Brain microvascular endothelial cell (primary cell): ENCODE data around the gene CD34.

ENCODE experiments used
- DNase-seq: peaks from one replicate; pipeline ENCODE4 v3.0.0-alpha.2; 2020
- H3K27ac ChIP-seq: fragments of 250-450 bp; sonication (Bioruptor Pico); 2 replicates; pipeline ENCODE4 v1.5.1; 2020; ENCODE audit warnings: mild to moderate bottlenecking, moderate library complexity
- H3K27me3 ChIP-seq: fragments of 250-450 bp; sonication (Bioruptor Pico); replicated peaks from 2 replicates; pipeline ENCODE4 v1.5.1; 2020; ENCODE audit warnings: mild to moderate bottlenecking
- H3K36me3 ChIP-seq: fragments of 250-450 bp; sonication (Bioruptor Pico); replicated peaks from 2 replicates; pipeline ENCODE4 v1.5.1; 2020; ENCODE audit warnings: mild to moderate bottlenecking
- H3K4me3 ChIP-seq: 2 replicates; pipeline ENCODE4 v1.5.1; 2011; ENCODE audit warnings: low read depth, mild to moderate bottlenecking, control low read depth, low read length, moderate library complexity
- in situ Hi-C: cut with HindIII; loops from 2 replicates; pipeline ENCODE4 v1.10.0; 2017; ENCODE audit warnings: low sequenced_read_pairs, low pct_ligation_motif_present
- TF ChIP-seq, protein P1 (sequence below): IDR thresholded peaks from 2 replicates; pipeline ENCODE4 v1.5.1; 2011; ENCODE audit warnings: low read depth, mild to moderate bottlenecking, moderate library complexity, low read length, control low read depth, inconsistent platforms; ENCODE audit errors: missing control alignments

The CD34 gene

DNA sequence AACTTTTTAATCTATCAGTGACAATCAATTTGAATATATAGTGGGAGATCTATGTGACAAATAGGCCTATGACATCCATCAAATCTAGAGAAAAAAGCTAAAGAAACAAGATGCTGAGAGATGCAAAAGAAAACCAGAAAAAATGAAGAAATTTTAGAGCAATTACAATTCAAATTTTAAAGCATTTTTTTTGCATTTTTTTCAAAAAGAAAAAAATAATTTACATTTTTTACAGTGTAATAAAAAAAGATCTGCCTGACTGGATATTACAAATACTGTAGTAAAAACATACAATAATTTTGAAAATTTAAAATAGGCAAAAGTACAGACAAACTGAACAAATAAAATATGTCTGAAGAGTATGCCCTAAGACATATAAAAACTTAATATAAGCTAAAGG, 14.4 kb downstream of the CD34 start:
- H3K27ac ChIP-seq = no peak overlapping the region
- in situ Hi-C loops = no loop called here
- H3K27me3 ChIP-seq = no peaks in the 10 kb centered on the region
- TF ChIP-seq, protein P1, sequence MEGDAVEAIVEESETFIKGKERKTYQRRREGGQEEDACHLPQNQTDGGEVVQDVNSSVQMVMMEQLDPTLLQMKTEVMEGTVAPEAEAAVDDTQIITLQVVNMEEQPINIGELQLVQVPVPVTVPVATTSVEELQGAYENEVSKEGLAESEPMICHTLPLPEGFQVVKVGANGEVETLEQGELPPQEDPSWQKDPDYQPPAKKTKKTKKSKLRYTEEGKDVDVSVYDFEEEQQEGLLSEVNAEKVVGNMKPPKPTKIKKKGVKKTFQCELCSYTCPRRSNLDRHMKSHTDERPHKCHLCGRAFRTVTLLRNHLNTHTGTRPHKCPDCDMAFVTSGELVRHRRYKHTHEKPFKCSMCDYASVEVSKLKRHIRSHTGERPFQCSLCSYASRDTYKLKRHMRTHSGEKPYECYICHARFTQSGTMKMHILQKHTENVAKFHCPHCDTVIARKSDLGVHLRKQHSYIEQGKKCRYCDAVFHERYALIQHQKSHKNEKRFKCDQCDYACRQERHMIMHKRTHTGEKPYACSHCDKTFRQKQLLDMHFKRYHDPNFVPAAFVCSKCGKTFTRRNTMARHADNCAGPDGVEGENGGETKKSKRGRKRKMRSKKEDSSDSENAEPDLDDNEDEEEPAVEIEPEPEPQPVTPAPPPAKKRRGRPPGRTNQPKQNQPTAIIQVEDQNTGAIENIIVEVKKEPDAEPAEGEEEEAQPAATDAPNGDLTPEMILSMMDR = no peak
- no peak for DNase-seq
- no peaks in the 10 kb centered on the region for H3K36me3 ChIP-seq
- no peak overlapping the region for H3K4me3 ChIP-seq

DNA sequence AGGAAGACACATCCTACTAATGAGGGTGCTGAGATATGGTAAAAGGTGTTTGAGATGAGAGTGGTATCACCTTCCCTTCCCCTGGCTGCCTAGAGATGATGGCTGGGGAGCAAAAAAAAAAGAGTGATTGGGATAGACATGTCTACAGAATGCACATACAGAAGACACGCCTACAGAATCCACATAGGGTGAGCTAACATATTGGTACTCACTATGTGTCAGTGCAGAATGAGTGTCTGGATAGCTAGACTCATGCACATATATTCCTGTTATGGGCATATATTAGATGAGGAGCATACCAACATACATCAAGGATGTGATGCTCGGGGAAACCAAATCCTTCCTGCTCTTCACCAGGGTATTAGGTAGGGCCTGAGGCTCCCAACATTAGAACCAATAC, 16.2 kb downstream of the CD34 start:
- Histone ChIP-seq H3K27ac (no peak overlapping the region), H3K36me3 (no peaks in the 10 kb centered on the region), H3K4me3 (no peak overlapping the region), H3K27me3 (no peaks in the 10 kb centered on the region)
- in situ Hi-C loops = no loop called here
- TF ChIP-seq, protein P1 = no peak
- DNase-seq = no peak

DNA sequence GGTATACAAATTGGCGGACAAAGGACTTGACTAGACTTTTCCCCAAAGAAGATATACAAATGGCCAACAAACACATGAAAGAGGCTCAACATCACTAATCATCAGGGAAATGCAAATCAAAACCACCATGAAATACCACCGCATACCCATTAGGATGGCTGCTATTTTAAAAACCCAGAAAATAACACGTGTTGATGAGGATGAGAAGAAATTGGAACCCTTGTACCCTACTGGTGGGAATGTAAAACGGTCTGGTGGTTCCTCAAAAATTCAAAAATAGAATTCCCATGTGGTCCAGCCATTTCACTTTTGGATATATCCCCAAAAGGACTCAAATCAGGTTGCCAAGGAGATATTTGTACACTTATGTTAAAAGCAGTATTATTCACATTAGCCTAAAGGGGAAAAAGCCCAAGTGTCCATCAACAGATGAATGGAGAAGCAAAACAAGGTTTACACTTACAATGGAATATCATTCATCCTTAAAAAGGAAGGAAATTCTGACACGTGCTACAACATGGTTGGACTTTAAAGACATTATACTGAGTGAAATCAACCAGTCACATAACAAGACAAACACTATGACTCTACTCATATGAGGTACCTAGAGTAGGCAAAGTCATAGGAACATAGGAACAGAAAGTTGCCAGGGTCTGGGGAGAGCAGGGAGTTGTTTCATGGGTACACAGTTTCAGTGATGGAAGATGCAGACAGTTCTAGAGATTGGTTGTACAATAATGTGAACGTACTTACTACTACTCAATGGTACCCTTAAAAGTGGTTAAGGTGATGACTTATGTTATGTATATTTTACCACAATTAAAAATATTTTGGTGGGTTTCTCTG, 17.0 kb downstream of the CD34 start:
- in situ Hi-C loops = no loop called here
- Histone ChIP-seq H3K27ac (no peak overlapping the region), H3K27me3 (no peaks in the 10 kb centered on the region), H3K36me3 (no peaks in the 10 kb centered on the region), H3K4me3 (no peak overlapping the region)
- TF ChIP-seq, protein P1 = no peak
- DNase-seq = no peak

DNA sequence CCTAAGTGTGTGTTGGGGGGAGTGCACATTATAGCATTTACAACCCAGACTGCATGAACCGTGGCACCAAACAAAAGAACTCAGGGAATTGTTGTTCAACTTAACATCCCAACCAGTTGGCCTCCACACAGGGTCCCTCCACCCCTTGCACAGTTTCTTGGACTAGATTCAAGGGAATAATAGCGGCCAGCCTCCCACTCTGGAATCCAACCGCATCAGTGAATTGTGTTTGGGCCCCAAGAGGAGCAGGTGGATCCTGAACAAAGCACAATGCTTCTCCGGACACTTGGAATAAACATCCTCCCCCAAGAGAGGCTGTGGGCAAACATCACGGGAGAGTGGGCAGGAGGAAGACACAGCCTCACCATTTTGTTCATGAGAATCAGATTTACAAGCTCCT, 18.2 kb downstream of the CD34 start:
- Histone ChIP-seq H3K27ac (no peak overlapping the region), H3K36me3 (no peaks in the 10 kb centered on the region), H3K27me3 (no peaks in the 10 kb centered on the region), H3K4me3 (no peak overlapping the region)
- DNase-seq = no peak
- in situ Hi-C loops = no loop called here
- TF ChIP-seq, protein P1 = no peak

DNA sequence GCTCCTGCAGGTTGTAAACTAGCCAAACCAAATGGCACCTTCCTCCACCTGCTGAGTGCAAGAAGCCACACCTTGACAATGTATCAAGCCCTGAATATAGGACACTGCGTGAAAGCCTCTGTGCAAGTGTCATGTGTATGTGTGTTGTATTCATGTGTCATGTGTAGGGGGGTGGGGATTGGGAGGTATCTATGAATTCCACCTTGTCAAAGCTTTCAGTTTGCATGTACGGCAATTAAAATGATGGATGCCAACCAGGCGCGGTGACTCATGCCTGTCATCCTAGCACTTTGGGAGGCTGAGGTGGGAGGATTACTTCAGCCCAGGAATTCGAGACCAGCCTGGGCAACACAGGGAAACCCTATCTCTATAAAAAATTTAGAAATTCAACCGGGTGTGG, 19.8 kb downstream of the CD34 start:
- no peak for DNase-seq
- Histone ChIP-seq H3K27ac (peak overlapping the region; percentile 79), H3K27me3 (no peaks in the 10 kb centered on the region), H3K36me3 (no peaks in the 10 kb centered on the region), H3K4me3 (no peak overlapping the region)
- TF ChIP-seq, protein P1 = no peak
- in situ Hi-C loops = no loop called here

DNA sequence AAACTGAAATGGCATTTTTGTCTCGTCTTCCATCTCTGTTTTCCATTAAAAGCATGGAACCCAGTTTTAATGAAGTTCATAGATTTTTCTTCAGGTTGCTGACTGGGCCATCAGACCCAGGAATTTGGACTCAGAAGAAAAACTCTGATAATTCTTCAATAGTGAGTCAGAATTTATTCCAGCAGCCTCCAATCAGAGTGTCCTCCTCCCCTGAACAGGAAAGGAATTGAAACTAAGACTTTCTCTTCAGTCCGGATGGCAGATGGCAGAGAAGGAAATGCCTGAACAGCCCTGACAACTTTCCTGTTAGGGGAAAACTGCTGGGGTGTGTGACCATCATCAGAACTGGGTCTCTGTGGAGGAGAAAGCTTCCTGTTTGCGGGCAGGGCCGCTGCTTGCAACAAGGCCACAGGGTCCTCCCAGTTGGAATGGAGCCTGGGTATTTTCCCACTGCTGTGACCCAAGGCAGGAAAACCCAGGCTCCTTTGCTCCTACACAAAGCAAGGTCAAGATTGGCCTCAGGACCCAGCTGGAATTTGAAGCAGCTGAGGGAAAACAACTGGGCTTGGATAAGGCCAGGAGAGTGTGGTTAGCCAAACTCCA, 20.7 kb downstream of the CD34 start:
- Histone ChIP-seq H3K27ac (peak overlapping the region; percentile 79), H3K4me3 (no peak overlapping the region), H3K27me3 (no peaks in the 10 kb centered on the region), H3K36me3 (no peaks in the 10 kb centered on the region)
- DNase-seq = peak; percentile 80
- in situ Hi-C loops = no loop called here
- TF ChIP-seq, protein P1 = no peak
